DOHH2 (cell line): ENCODE results near the gene NCR1.
"Not testable (repeated sequence)": the region's sequence is repeated elsewhere in the genome, so short reads cannot be mapped to it uniquely, and the experiment has no call there.

Experiments used
- H3F3A ChIP-seq: fragments of 200-600 bp; sonication (generic), shearing (Covaris generic); 2 replicates; pipeline ENCODE4 v1.6.0; 2016; ENCODE audit warnings: antibody characterized with exemption, mild to moderate bottlenecking; ENCODE audit not compliant: control insufficient read depth, insufficient read depth
- H3K27ac ChIP-seq: fragments of 200-600 bp; sonication (generic); 2 replicates; pipeline ENCODE4 v1.5.1; 2014; ENCODE audit warnings: low read depth, mild to moderate bottlenecking, low read length, moderate library complexity
- H3K27me3 ChIP-seq: fragments of 200-600 bp; sonication (generic); 2 replicates; pipeline ENCODE4 v1.6.1; 2014; ENCODE audit warnings: mild to moderate bottlenecking, low read length, mixed read lengths; ENCODE audit not compliant: control insufficient read depth
- H3K36me3 ChIP-seq: fragments of 200-600 bp; sonication (generic); 2 replicates; pipeline ENCODE4 v1.6.1; 2014; ENCODE audit warnings: mild to moderate bottlenecking, low read length, moderate library complexity, mixed read lengths; ENCODE audit not compliant: control insufficient read depth
- H3K4me1 ChIP-seq: fragments of 200-600 bp; sonication (generic); 2 replicates; pipeline ENCODE4 v1.6.1; 2014; ENCODE audit warnings: mild to moderate bottlenecking, low read length, mixed read lengths; ENCODE audit not compliant: control insufficient read depth
- H3K4me2 ChIP-seq: fragments of 200-600 bp; sonication (generic); 2 replicates; pipeline ENCODE4 v1.6.0; 2014; ENCODE audit warnings: mild to moderate bottlenecking, low read length, moderate library complexity
- H3K4me3 ChIP-seq: fragments of 200-600 bp; sonication (generic); 2 replicates; pipeline ENCODE4 v1.5.1; 2014; ENCODE audit warnings: mild to moderate bottlenecking, low read length, mixed read lengths
- H3K79me2 ChIP-seq: fragments of 200-600 bp; sonication (generic); 2 replicates; pipeline ENCODE4 v1.6.1; 2014; ENCODE audit warnings: mild to moderate bottlenecking, low read length, mixed read lengths; ENCODE audit not compliant: control insufficient read depth
- H3K9me2 ChIP-seq: fragments of 200-600 bp; sonication (generic); replicated peaks from 2 replicates; pipeline ENCODE4 v1.6.1; 2014; ENCODE audit warnings: mild to moderate bottlenecking, low read length, mixed read lengths; ENCODE audit not compliant: control insufficient read depth
- H3K9me3 ChIP-seq: fragments of 200-600 bp; sonication (generic); 2 replicates; pipeline ENCODE4 v1.6.1; 2014; ENCODE audit warnings: antibody characterized with exemption, low read length, mixed read lengths; ENCODE audit not compliant: control insufficient read depth, insufficient read depth
- H4K20me1 ChIP-seq: fragments of 200-600 bp; sonication (generic); 2 replicates; pipeline ENCODE4 v1.6.0; 2014; ENCODE audit warnings: low read depth, mild to moderate bottlenecking, antibody characterized with exemption, low read length, moderate library complexity; ENCODE audit not compliant: control insufficient read depth, insufficient read depth
- CTCF ChIP-seq: fragments of 200-600 bp; sonication (generic); IDR thresholded peaks from one replicate; pipeline ENCODE4 v1.5.1; 2014; ENCODE audit warnings: antibody characterized with exemption, mild to moderate bottlenecking, low read depth, low read length; ENCODE audit not compliant: poor library complexity, severe bottlenecking
- EZH2phosphoT487 ChIP-seq: fragments of 200-600 bp; sonication (generic); IDR thresholded peaks from 2 replicates; pipeline ENCODE4 v1.6.1; 2017; ENCODE audit warnings: borderline replicate concordance, mild to moderate bottlenecking, antibody characterized with exemption, low read length, moderate library complexity, mixed read lengths

NCR1 gene

GRCh38 chr19:54923276-54923675, 17.3 kb downstream of the NCR1 start:
- Histone ChIP-seq H3K27me3 (no peaks in the 10 kb centered on the region), H3K79me2 (no peaks in the 10 kb centered on the region), H3K9me3 (peaks cover 5% of the 10 kb centered on the region; the same call in 1 of the 2 replicates), H3K4me3 (no peak overlapping the region), H3K27ac (no peak overlapping the region), H3K4me2 (no peak overlapping the region), H4K20me1 (no peaks in the 10 kb centered on the region), H3F3A (no peaks in the 10 kb centered on the region), H3K36me3 (no peaks in the 10 kb centered on the region), H3K9me2 (no peaks in the 10 kb centered on the region), H3K4me1 (no peaks in the 10 kb centered on the region)
- TF ChIP-seq EZH2phosphoT487: no peak
- no peak for TF ChIP-seq CTCF

DNA sequence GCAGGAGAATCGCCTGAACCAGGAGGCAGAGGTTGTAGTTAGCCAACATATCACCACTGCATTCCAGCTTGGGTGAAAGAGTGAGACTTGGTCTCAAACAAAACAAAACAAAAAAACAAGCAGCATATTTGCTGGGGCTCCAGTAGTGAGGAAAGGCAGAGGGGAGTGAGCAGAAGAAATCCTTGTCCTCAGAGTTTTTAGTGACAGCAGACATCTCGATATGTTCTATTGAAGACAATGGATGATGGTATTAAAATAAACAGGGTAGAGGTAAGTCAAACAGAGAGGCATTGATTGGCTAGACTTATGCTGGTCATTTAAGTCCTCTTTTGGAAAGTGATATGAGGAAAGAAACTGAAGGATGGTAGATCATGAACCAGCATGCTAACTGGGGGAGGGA, 22.4 kb downstream of the NCR1 start:
- no peak overlapping the region for H3K27ac ChIP-seq

DNA sequence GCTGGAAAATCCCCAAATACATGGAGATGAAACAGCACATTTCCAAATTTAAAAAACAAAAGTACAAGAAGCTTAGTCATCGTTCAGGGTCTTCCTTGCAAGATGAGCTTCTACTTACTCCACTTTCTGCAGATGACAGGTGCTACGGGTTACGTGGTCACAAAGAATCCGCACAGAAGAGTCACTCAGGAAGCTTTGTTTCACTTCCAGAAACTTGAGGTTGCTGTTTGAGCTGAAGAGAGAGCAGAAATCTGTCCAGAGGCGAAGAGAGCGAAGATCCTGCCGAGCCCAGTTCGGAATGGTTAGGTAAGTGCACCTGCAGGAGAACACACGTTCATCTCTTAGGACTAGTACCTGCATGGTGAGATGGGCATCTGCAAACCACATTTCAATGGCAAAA, 32.0 kb downstream of the NCR1 start:
- peaks cover 13% of the 10 kb centered on the region for H3F3A ChIP-seq
- H3K9me2 ChIP-seq: no peaks in the 10 kb centered on the region
- H3K27ac ChIP-seq: peak overlapping the region; percentile 58
- H3K4me2 ChIP-seq: peak overlapping the region; percentile 72
- peak overlapping the region; percentile 60 for H3K4me3 ChIP-seq
- H3K9me3 ChIP-seq: no peaks in the 10 kb centered on the region
- TF ChIP-seq CTCF (no peak), EZH2phosphoT487 (no peak)
- H3K27me3 ChIP-seq: peaks cover 4% of the 10 kb centered on the region; the same call in 1 of the 2 replicates
- H3K4me1 ChIP-seq: peaks cover 47% of the 10 kb centered on the region
- no peaks in the 10 kb centered on the region for H4K20me1 ChIP-seq
- no peaks in the 10 kb centered on the region for H3K79me2 ChIP-seq
- H3K36me3 ChIP-seq: no peaks in the 10 kb centered on the region

More for the DNA sequence above, 22.4 kb downstream of the NCR1 start:
- Histone ChIP-seq H3K36me3 (no peaks in the 10 kb centered on the region), H3K79me2 (no peaks in the 10 kb centered on the region), H3K9me2 (no peaks in the 10 kb centered on the region), H3K4me2 (no peak overlapping the region), H3F3A (no peaks in the 10 kb centered on the region), H3K27me3 (no peaks in the 10 kb centered on the region), H3K4me1 (peaks cover 6% of the 10 kb centered on the region), H3K9me3 (peaks cover 14% of the 10 kb centered on the region; the same call in 1 of the 2 replicates), H3K4me3 (no peak overlapping the region), H4K20me1 (no peaks in the 10 kb centered on the region)
- no peak for TF ChIP-seq EZH2phosphoT487
- TF ChIP-seq CTCF: no peak

GRCh38 chr19:54938906-54939305, 33.0 kb downstream of the NCR1 start:
- H3F3A ChIP-seq: peaks cover 13% of the 10 kb centered on the region
- no peaks in the 10 kb centered on the region for H3K9me2 ChIP-seq
- H3K9me3 ChIP-seq: no peaks in the 10 kb centered on the region
- peak overlapping the region; percentile 72 for H3K4me2 ChIP-seq
- no peaks in the 10 kb centered on the region for H4K20me1 ChIP-seq
- no peaks in the 10 kb centered on the region for H3K36me3 ChIP-seq
- H3K79me2 ChIP-seq: no peaks in the 10 kb centered on the region
- peaks cover 37% of the 10 kb centered on the region for H3K4me1 ChIP-seq
- TF ChIP-seq CTCF (no peak), EZH2phosphoT487 (no peak)
- H3K27me3 ChIP-seq: peaks cover 4% of the 10 kb centered on the region; the same call in 1 of the 2 replicates
- H3K4me3 ChIP-seq: peak overlapping the region; percentile 60
- peak overlapping the region; percentile 58 for H3K27ac ChIP-seq

- H3K4me3 ChIP-seq: peak overlapping the region; percentile 60
- peak overlapping the region; percentile 72 for H3K4me2 ChIP-seq
- H3K9me2 ChIP-seq, H3K36me3 ChIP-seq, H3K79me2 ChIP-seq, H3K27me3 ChIP-seq, H3K27ac ChIP-seq, H3K9me3 ChIP-seq, H4K20me1 ChIP-seq: not testable (repeated sequence)
- peaks cover 31% of the 10 kb centered on the region for H3K4me1 ChIP-seq
- H3F3A ChIP-seq: peaks cover 13% of the 10 kb centered on the region
These were observed 33.6 kb downstream of the NCR1 start for GRCh38 chr19:54939538-54939937.
